NCI-H187 (cell line): ENCODE data around the gene TRIM67.
"Not testable (repeated sequence)": the region's sequence is repeated elsewhere in the genome, so short reads cannot be mapped to it uniquely, and the experiment has no call there.

ENCODE experiments used
- DNase-seq, 2 experiments: peaks; one replicate each; lab custom pipeline; 2025; lab: John Stamatoyannopoulos, UW

TRIM67 gene

DNA sequence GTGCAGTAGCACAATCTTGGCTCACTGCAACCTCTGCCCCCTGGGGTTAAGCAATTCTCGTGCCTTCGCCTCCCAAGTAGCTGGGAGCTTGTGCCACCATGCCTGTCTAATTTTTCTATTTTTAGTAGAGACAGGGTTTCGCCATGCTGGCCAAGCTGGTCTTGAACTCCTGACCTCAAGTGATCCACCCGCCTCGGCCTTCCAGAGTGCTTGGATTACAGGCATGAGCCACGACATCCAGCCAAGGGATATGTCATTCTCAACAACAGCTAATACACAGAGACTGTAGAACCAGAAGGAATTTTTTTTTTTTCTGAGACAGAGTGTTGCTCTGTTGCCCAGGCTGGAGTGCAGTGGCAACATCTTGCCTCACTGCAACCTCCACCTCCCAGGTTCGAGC lies 3.7 kb upstream of the TRIM67 start:
- DNase-seq, result not testable (repeated sequence)

DNA sequence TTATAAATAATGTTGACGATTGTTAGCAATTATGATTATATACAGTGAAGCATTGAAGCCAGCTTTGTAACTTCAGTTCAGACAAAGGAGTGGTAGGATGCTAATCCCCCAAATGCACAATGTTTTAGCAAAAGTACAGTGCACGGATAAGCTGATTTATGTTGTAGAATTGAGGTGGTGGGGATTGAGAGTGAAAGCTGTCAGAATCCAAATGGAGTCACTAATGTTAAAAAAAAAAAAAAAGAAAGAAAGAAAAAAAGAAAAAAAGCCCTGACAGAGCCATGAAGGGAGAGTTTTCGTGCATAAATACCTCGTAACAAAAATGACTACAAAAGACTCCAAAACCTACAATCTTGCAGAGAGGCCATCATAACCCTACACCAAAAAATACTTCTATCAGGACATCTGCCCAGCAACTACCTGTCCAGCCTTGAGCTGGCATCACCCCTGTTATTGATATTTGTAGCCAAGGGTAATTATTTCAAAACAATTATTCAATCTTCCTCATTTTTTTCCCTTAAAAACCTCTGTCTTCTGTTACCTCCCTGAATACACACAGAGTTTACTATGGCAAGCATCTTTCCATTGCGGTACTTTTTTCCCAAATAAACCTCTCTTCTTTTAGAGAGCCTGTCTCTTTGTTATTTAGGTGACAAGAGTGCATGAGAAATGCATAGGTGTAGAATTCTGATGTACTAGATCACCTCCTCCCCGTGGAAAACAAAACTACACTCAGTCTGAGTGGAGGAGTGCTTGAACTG lies 2.5 kb upstream of the TRIM67 start:
- no peak for DNase-seq

DNA sequence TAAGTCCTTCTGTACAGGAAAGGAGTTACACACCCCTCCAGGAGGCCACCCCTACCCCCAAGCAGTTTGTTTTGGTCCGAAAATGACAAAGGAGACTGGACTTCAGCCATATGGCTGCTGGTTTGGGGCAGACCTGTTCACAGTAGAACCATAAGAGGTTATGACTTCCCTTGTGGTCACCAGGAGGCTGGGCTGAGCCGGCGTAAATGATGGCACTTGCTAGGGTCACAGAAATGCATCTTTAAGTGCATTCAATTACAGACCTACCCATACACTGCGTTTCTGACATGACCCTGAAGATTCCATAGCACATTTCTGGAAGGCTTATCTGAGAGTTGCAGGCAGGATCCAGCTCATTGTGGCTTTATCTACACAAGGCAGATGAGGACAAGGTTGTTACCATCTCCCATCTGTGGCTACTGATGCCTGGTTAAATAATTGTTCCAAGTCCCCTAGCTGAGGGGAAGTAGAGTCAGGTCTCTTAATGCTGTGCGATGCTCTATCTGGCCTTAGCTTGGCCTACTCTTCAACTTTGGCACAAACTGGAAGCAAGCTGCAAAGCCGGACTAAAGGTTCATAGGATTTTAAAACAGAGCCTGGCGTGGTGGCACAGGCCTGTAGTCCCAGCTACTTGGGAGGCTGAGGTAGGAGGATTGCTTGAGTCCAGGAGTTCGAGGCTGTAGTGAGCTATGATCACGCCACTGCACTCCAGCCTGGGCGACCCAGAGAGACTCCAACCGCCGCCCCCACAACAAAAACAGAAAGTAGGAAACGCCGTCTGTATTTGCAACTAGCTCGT lies 1.7 kb upstream of the TRIM67 start:
- no peak for DNase-seq

DNA sequence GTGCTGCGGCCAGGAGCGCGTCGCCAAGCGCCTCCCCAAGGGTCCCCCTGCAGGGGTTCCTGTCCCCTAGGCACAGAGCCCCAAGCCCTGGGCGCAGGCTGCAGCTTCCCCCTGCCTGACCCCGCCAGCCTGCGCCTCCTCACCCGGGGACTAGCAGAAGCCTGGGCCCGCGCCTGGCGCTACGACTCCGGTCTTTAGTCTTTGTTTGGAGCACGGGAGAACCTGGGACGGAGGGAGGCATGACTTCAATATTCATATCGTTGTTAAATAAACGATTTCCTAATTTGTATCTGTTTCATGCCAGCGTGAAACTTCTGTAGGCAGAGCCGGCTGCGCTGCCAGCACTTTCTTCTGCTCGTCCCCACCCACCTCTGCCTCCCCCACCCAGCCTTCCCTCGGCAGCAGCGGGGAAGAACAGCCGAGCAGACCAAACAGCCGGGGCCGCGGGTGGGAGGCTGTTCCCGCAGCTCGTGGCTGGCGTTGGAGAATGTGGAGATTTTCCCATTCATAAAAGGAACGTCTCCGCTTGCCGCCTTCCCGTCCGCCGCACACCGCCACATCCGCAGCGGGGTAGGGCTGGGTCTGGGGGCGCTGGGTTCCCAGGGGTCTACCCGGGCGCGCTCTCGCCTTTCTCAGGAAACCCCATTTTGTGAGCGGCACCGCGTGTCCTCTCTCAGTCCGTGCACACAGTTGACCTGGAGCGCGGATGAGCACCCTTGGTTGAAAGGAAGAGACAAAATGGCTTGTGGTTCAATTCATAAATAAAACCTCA lies 777 bp upstream of the TRIM67 start:
- DNase-seq, result no peak

DNA sequence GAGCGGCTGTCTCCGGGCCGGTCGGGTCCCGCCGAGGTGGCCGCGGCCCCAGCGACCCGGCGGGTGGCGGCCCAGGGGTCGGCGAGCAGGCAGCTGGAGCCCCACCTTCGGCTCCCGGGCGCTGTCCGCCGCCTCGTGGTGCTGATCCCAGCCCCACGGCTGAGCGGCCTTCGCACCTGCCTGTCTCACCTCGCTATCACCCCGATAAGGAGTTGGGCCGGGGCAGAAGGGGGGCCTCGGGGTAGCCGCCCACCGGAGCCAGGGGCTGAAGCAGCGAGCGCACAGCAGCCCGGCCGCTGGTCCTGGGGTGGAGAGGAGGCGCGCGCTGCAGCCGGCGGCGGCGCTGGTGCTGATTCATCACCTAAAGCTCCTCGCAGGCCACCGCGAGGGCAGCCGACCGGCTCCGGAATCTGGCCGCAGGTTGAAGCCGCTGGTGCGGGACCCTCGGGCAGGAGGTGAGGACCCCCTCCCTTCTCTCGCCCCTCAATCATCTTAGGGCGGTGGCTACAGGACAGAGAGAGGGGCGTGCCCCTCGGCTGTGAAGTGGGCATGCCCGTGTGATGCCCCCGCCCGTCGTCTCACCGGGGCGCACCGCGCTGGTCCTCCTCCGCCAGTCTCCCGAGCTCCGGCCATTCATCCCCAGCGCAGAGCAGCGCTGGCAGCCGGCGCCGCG lies 575 bp downstream of the TRIM67 start:
- DNase-seq, result no peak

DNA sequence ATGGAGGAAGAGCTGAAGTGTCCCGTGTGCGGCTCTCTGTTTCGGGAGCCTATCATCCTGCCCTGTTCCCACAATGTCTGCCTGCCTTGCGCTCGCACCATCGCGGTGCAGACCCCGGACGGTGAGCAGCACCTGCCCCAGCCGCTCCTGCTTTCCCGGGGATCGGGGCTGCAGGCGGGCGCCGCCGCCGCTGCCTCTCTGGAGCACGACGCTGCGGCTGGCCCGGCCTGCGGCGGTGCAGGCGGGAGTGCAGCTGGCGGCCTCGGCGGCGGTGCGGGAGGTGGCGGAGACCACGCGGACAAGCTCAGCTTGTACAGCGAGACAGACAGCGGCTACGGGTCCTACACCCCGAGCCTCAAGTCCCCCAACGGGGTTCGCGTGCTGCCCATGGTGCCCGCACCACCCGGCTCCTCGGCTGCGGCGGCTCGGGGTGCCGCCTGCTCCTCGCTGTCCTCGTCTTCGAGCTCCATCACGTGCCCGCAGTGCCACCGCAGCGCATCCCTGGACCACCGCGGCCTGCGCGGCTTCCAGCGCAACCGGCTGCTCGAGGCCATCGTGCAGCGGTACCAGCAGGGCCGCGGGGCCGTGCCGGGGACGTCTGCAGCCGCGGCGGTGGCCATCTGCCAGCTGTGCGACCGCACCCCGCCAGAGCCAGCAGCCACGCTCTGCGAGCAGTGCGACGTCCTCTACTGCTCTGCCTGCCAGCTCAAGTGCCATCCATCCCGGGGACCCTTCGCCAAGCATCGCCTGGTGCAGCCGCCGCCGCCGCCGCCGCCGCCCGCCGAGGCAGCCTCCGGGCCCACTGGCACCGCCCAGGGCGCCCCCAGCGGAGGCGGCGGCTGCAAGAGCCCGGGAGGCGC lies 1.3 kb downstream of the TRIM67 start:
- no peak for DNase-seq

DNA sequence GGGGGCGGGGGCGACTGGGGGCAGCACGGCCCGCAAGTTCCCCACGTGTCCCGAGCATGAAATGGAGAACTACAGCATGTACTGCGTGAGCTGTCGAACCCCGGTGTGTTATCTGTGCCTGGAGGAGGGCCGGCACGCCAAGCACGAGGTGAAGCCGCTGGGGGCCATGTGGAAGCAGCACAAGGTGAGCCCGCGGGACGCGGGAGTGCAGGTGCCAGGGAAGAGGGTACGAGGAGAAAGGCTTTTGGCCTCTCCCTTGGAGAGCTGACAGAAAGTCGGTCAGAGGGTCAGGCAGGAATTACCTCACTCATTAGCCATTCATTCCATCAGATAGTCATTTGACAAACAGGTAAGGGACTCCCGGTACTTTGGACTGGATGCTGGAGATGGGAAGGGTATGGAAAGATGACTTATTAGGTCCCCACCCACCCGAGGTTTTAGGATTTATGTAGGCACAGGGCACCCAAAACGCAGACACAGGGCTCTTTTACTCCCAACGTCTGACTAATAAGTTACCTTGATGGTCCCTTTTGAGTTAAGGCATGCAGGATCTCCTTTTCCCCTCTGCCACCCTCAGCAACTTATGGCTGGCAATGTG lies 2.1 kb downstream of the TRIM67 start:
- no peak for DNase-seq

DNA sequence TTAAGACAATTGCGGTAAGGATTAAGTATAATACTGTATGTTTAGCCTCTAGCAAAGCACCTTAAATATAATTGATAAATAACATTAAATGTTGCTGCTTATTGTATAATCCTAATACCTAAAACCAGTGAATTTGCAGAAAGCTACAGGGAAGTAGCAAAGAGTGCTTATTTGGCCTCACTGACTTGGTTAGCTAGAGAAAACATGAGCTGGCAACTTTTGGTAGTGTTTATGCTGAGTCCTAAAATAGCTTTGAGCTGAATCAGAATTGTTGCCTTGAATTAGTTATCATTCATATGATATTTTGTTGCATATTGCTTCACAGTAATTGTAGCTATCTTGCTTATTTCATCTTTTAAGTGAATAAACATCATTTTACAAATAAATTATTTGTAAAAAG lies 3.5 kb downstream of the TRIM67 start:
- DNase-seq, result no peak

DNA sequence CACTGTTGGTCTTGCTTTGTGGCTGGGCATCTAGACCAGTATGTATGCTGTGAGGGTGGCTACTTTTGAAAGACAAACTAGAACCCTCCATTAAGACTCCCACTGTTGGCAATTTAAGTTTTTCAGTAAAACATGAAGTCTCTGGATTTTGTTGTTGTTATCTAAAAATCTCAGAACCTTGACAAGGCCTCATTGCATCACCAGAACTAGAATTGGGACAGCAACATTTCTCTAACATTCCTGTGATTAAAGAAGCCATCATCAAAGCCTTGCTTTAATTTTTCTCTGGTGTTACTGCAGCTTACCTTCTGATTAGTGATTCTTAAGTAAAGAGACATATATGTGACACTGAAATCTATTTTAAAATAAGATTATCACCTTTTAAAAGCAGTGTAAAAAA lies 4.5 kb downstream of the TRIM67 start:
- no peak for DNase-seq

DNA sequence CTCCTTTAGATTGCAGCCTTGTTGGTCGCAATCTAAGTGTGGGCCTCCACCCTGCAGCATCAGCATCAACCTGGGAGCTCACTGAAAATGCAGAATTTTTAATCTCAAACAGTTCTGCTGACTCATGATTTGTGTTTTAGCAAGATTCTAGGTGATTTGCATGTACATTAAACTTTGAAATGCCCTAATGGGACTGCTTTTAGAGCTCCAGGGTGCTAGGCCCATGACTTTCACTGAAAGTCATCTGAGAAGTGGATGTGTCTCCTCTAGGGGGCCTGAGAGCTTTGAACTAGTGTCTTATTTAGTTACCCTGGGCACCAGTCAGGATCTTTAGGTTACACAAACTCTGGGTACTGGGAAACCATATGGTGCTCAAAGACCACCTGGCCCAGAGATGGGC lies 9.0 kb downstream of the TRIM67 start:
- no peak for DNase-seq

DNA sequence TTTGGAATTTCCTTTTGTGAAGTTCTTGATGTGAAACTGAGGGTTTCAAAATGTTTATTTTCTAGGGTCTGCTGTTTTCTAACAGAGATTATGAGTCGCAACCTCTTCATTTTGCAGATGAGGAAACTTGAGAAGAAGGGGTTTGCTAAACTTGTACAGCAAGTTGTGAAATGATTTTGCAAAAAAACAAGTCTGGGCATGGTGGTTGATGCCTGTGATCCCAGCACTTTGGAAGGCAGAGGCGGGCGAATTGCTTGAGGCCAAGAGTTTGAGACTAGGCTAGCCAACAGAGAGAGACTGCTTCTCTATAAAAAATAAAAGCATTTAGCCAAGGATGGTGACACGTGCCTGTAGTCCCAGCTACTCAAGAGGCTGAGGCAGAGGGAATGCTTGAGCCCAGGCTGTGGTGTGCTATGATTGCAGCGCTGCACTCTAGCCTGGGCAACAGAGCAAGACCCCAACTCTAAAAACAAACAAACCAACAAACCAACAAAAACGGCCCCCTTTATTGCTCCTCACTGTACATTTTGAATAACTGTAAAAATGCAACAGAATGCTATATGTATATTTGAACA lies 9.9 kb downstream of the TRIM67 start:
- DNase-seq, result no peak

DNA sequence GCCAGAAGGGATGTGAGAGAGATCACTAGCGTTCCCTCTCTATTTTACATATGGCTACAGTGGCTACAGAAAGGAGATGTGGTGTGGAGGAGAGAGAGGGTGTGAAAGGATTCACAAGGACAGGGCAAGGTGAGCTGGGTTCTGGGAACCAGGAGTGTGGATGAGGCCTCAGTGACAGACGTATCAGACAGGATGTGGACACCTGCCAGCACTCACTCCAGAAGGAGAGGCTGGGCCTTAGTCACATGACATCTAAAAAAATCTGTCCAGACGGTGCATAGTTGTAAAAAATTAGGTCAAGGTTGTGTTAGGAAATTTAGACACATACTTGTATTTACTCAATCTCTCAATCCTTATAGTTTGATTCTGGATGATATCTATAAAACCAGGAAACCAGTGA lies 10.6 kb downstream of the TRIM67 start:
- DNase-seq, result no peak

DNA sequence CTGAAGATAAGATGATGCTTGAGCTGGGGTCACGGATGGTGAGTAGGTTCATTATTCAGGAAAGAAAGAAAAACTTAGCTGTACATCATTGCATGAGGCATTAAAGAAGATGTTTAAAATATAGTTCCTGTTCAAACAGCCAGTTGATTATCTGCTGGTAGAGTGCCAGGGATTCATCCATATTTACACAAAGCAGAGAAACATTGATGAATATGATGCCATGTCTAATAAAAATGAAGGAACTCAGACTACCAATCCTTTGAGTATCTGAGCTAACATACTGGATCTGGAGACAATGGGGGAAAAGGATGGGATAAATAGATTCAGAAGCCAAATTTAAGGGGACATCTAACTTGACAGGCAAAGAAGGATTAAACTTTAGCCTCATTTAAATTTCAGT lies 14.6 kb downstream of the TRIM67 start:
- DNase-seq, result no peak

DNA sequence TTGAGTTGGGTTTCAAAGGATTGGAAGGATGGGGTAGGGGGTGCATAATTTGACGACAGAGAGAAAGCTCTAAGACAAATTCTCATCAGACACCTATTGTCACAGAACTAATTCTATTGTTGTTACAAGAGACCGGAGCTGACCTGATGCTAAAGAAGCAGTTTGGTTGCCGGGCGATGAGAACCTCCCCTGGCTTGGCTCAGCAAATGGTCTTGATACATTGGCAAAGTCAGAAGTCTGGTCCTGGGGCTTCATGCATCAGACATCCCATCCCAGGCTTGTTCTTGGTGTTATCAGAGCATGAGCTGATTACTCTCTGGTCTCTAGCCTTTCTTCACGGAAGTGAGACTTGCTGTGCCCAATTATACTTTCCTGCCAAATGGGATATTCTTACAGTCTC lies 15.4 kb downstream of the TRIM67 start:
- DNase-seq, result no peak

DNA sequence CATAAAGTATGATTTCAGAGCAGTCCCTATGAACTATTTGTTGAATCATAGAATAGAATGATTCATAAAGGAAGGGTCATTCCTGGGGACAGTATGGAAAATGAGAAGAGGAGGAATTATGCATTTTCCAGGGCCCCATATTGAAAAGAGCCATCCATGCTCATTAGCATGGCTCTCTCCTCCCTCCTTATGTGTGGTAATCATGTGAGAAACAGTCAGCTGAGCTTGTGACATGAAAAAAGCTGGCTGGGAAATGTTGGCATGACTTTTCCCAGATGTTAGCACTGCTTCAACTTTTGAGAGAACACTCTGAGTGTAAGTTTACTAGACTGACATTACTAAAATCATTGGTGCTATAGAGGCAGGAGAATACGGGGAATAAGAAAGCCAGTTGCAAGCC lies 16.1 kb downstream of the TRIM67 start:
- no peak for DNase-seq

DNA sequence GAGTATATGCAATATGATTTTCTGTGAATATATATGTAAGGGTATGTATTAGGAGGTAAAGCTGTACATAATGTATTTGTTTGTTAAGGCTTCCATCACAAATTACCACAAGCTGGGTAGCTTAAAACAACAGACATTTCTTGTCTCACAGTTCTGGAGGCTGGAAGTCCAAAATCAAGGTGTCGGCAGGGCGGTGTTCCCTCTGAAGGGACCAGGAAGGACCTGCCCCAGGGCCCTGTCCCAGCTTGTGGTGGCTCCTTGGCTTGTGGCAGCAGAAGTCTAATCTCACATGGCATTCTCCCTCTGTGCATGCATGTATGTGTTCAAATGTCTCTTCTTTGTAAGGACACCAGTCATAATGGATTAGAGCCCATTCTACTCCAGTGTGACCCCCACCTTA lies 17.1 kb downstream of the TRIM67 start:
- DNase-seq, result no peak

DNA sequence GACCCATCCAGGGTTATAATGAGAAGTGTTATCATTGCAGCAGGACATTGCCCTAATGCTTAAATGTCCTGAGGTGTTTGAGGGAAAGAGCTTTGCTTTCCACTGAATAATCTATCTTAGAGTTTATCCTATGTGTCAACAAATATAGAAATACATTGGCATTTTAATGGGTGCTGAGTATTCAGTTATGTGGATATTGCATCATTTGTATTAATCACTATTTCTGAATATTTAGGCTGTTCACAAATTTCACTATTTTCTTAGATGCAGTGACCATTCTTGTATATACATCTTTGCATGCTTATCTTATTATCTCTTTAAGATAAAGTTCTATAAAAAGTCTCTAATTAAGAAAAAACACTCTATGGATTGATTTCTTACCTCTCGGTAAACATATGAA lies 18.2 kb downstream of the TRIM67 start:
- no peak for DNase-seq

DNA sequence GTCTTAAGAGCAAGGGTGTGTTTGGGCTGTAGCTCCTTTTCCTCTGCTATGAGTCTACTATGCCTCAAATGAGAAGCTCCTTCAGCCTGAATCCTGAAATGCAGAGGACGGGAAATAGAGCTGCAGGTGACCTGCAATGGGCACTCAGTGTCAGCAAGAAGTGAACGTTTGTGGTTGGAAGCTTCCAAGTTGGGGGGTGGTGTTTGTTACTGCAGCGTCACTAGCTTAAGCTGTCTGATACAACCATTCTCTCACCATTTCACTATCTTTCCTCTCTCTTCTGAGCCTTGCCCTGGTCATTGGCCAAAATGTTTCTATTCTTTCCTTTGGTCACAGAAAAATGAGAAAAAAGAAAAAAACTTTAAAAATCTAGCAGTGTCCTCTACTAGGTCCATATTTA lies 19.4 kb downstream of the TRIM67 start:
- no peak for DNase-seq

DNA sequence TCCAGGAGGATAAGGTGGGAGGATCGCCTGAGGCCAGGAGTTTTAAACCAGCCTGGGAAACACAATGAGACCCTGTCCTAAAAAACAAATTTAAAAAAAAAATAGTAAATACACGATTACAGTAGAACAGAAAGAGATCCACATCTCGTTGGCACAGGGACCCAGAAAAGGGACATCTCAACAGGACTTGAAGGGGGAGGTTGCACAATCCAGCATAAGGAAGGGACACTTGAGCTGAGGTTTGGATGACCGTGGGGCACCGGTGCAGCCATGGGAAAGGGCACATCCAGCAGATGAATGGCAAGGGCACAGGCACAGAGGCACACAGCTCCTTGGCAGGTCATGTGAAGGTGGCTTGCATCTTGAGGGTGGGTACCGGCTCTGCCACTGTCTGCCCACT lies 20.5 kb downstream of the TRIM67 start:
- no peak for DNase-seq
